Body of pancreas (tissue), 4 donors: ENCODE results near the gene GEMIN5. TPM values are rescaled to one million over a fixed set of nuclear protein-coding genes. Genes with fewer than 3 reads are reported as not detected.

ENCODE experiments used
- ATAC-seq: fragments of 150-250 bp; one replicate; pipeline ENCODE4 v1.9.1; 2016
- DNase-seq, 4 donors: peaks; one replicate each; pipeline ENCODE4 v3.0.0-alpha.2; 2019
- H3K27ac ChIP-seq, 4 donors: fragments of 200-600 bp; sonication (generic); 1 replicate in 3 of 4; 2 replicates in 1 of 4; pipeline versions ENCODE4 v1.5.1 to v1.6.1; 2016 to 2019; ENCODE audit warnings: mild to moderate bottlenecking in 1 of 4, mixed read lengths in 1 of 4, moderate library complexity in 1 of 4
- H3K27me3 ChIP-seq, 2 donors: fragments of 200-600 bp; sonication (generic); one replicate each; pipeline ENCODE4 v1.6.0; 2016; ENCODE audit warnings: mild to moderate bottlenecking in 1 of 2
- H3K36me3 ChIP-seq, 2 donors: fragments of 200-600 bp; sonication (generic); replicated peaks in 1 of 2; 2 replicates each; pipeline ENCODE4 v1.5.1; 2016; ENCODE audit warnings: low read depth in 2 of 2; ENCODE audit not compliant: insufficient read depth in 1 of 2
- H3K4me1 ChIP-seq: fragments of 200-600 bp; sonication (generic); one replicate; pipeline ENCODE4 v1.6.0; 2016
- H3K4me3 ChIP-seq, 2 donors: fragments of 200-600 bp; sonication (generic); 1 replicate in 1 of 2; 2 replicates in 1 of 2; pipeline ENCODE4 v1.5.1; 2016 to 2019
- H3K9me3 ChIP-seq, 3 donors: fragments of 200-600 bp; sonication (generic); 1 replicate in 2 of 3; 2 replicates in 1 of 3; pipeline ENCODE4 v1.5.1; 2016
- CTCF ChIP-seq, 7 experiments: fragments of 450-650 bp in 4 of 7; fragments of 200-600 bp in 3 of 7; sonication (generic) in 3 of 7; IDR thresholded peaks; one replicate each; pipeline ENCODE4 v1.5.1; 2016 to 2019; ENCODE audit warnings: antibody characterized with exemption in 7 of 7
- POLR2A ChIP-seq, 3 donors: fragments of 450-650 bp; IDR thresholded peaks; one replicate each; pipeline ENCODE4 v1.6.1; 2016; ENCODE audit warnings: antibody characterized with exemption in 3 of 3, mild to moderate bottlenecking in 2 of 3
- WGBS, 2 donors: methylation state at CpG; one replicate each; pipeline ENCODE4 v1.1.5; 2017; 5-methylcytosine and 5-hydroxymethylcytosine counted together
- intact Hi-C: fragments of 100-400 bp; cut with DNase I; formaldehyde crosslinking; loops from one replicate; pipeline ENCODE4 v1.15.1; 2023
- total RNA-seq, 2 donors: library from RNA; depleted of rRNA; stranded (reverse); fragments of >200 nt; gene quantifications; one replicate each; pipeline ENCODE4 v1.1.0, GENCODE V29; 2016

The GEMIN5 gene
- total RNA-seq, 2 donors from 2014 or later, result 5.7 to 8.2 TPM

GRCh38 chr5:154849791-154850201 lies 88.2 kb downstream of the GEMIN5 start:
- Histone ChIP-seq H3K27ac (peak overlapping the region; percentile 61 to 71 (median 64)), H3K27me3 (no peaks in the 10 kb centered on the region), H3K4me3 (no peak overlapping the region), H3K4me1 (no peaks in the 10 kb centered on the region), H3K9me3 (no peaks in the 10 kb centered on the region), H3K36me3 (no peaks in the 10 kb centered on the region)
- ATAC-seq, result no peak
- 14 to 18% methylated on average over 2 of the region's 2 CpGs for WGBS, 2 donors
- no peak for DNase-seq
- TF ChIP-seq CTCF (IDR thresholded peaks at IDR 0.05) (no peak), POLR2A (IDR thresholded peaks at IDR 0.05) (no peak)
- intact Hi-C loops, result no loop called here

GRCh38 chr5:154849264-154849785 lies 88.7 kb downstream of the GEMIN5 start:
- no peak overlapping the region for H3K4me3 ChIP-seq
- intact Hi-C loops, result no loop called here
- no peak for ATAC-seq
- WGBS, 2 donors, result 67 to 68% methylated on average over 6 of the region's 6 CpGs
- no peak for DNase-seq
- no peaks in the 10 kb centered on the region for H3K36me3 ChIP-seq
- peak overlapping the region in 1 of 4 donors; percentile 61 for H3K27ac ChIP-seq
- no peaks in the 10 kb centered on the region for H3K27me3 ChIP-seq
- no peak for TF ChIP-seq POLR2A (IDR thresholded peaks at IDR 0.05)
- no peak for TF ChIP-seq CTCF (IDR thresholded peaks at IDR 0.05)
- H3K4me1 ChIP-seq, result no peaks in the 10 kb centered on the region
- H3K9me3 ChIP-seq, result no peaks in the 10 kb centered on the region

GRCh38 chr5:154844809-154845208 lies 93.2 kb downstream of the GEMIN5 start:
- H3K4me3 ChIP-seq, result no peak overlapping the region
- H3K27ac ChIP-seq, result no peak overlapping the region
- intact Hi-C loops, result no loop called here
- H3K27me3 ChIP-seq, result no peaks in the 10 kb centered on the region
- no peaks in the 10 kb centered on the region for H3K9me3 ChIP-seq
- TF ChIP-seq POLR2A (IDR thresholded peaks at IDR 0.05) (no peak), CTCF (IDR thresholded peaks at IDR 0.05) (no peak)
- H3K4me1 ChIP-seq, result no peaks in the 10 kb centered on the region
- DNase-seq, result no peak
- no peaks in the 10 kb centered on the region for H3K36me3 ChIP-seq
- 51 to 58% methylated on average over 5 of the region's 5 CpGs for WGBS, 2 donors
- ATAC-seq, result no peak

- WGBS, 2 donors, result 72 to 83% methylated on average over 6 of the region's 6 CpGs
- ATAC-seq (no peak), DNase-seq (no peak)
- intact Hi-C loops, result no loop called here
- TF ChIP-seq POLR2A (IDR thresholded peaks at IDR 0.05) (no peak), CTCF (IDR thresholded peaks at IDR 0.05) (no peak)
- Histone ChIP-seq H3K36me3 (no peaks in the 10 kb centered on the region), H3K4me3 (no peak overlapping the region), H3K4me1 (no peaks in the 10 kb centered on the region), H3K27ac (no peak overlapping the region), H3K27me3 (no peaks in the 10 kb centered on the region), H3K9me3 (no peaks in the 10 kb centered on the region)
Observed at GRCh38 chr5:154842689-154843530, 95.1 kb downstream of the GEMIN5 start.

- Histone ChIP-seq H3K9me3 (no peaks in the 10 kb centered on the region), H3K27ac (no peak overlapping the region), H3K27me3 (no peaks in the 10 kb centered on the region), H3K36me3 (no peaks in the 10 kb centered on the region), H3K4me3 (no peak overlapping the region), H3K4me1 (no peaks in the 10 kb centered on the region)
- ATAC-seq (no peak), DNase-seq (no peak)
- TF ChIP-seq CTCF (IDR thresholded peaks at IDR 0.05) (no peak), POLR2A (IDR thresholded peaks at IDR 0.05) (no peak)
- intact Hi-C loops, result no loop called here
Observed at GRCh38 chr5:154841273-154841661, 96.7 kb downstream of the GEMIN5 start.
